K562 (cell line): Measurements from ENCODE around the gene PRKCB. TPM values are rescaled to one million over a fixed set of nuclear protein-coding genes. Genes with fewer than 3 reads are reported as not detected.

Experiments
- ATAC-seq: fragments of 200-7000 bp; cut with Tn5 transposase; 3 replicates; pipeline ENCODE4 v1.9.1; 2020; ENCODE audit warnings: moderate library complexity
- BruUV-seq: library from RNA; stranded (reverse); fragments of 400-500 nt; replicated peaks from 2 replicates; lab custom pipeline; 2021; lab: Mats Ljungman, UMichigan
- CTCF ChIA-PET: fragments of 300-600 bp; formaldehyde crosslinking; extraction: SDS; loops from one replicate; lab custom pipeline; 2021; ENCODE audit warnings: low intra/inter-chr PET ratio; lab: Yijun Ruan, JAX
- POLR2A ChIA-PET: fragments of 300-600, 350-650 bp; sonication (Branson Sonifier 250); formaldehyde crosslinking; extraction: SDS; loops from one replicate; lab custom pipeline; 2021; ENCODE audit warnings: antibody characterized with exemption, inconsistent platforms; lab: Yijun Ruan, JAX
- DNase-seq, 4 experiments: peaks; one replicate each; pipeline versions ENCODE4 v3.0.0 to v3.0.0-alpha.2; 2011 to 2018; ENCODE audit warnings: low spot score in 3 of 4, mixed read lengths in 3 of 4; ENCODE audit errors: extremely low read depth in 1 of 4
- FAIRE-seq: peaks from 2 replicates; lab custom pipeline; 2011; peaks lifted over from hg19 to GRCh38; lab: Jason Lieb, UNC
- H2AFZ ChIP-seq: 2 replicates; pipeline ENCODE4 v1.6.0; 2011; ENCODE audit warnings: low read depth, low read length, control low read depth, inconsistent platforms
- H3K27ac ChIP-seq: fragments of 200-600 bp; 3 replicates; pipeline ENCODE4 v1.8.0; 2011; ENCODE audit warnings: low read depth, mild to moderate bottlenecking, control low read depth, inconsistent platforms, low read length, moderate library complexity, mixed read lengths; ENCODE audit errors: extremely low read depth
- H3K27me3 ChIP-seq, 2 experiments: fragments of 300-600 bp in 1 of 2; 2 replicates in 1 of 2; 3 replicates in 1 of 2; pipeline versions ENCODE4 v1.6.0 to v1.8.0; 2011; ENCODE audit warnings: inconsistent platforms in 2 of 2, low read length in 2 of 2, mild to moderate bottlenecking in 1 of 2, mixed read lengths in 1 of 2, moderate library complexity in 1 of 2; ENCODE audit not compliant: control insufficient read depth in 2 of 2, insufficient read depth in 2 of 2
- H3K36me3 ChIP-seq: fragments of 300-600 bp; 3 replicates; pipeline ENCODE4 v1.8.0; 2011; ENCODE audit warnings: mild to moderate bottlenecking, low read length, inconsistent platforms; ENCODE audit not compliant: control insufficient read depth, insufficient read depth
- H3K4me1 ChIP-seq, 2 experiments: fragments of 200-600 bp in 1 of 2; replicated peaks in 1 of 2; 2 replicates in 1 of 2; 3 replicates in 1 of 2; pipeline versions ENCODE4 v1.5.1 to v1.8.0; 2011; ENCODE audit warnings: inconsistent platforms in 2 of 2, low read length in 2 of 2, mild to moderate bottlenecking in 1 of 2, mixed read lengths in 1 of 2, moderate library complexity in 1 of 2; ENCODE audit not compliant: control insufficient read depth in 2 of 2, insufficient read depth in 2 of 2
- H3K4me2 ChIP-seq: 2 replicates; pipeline ENCODE4 v1.6.1; 2011; ENCODE audit warnings: low read length, control low read depth, inconsistent platforms, mixed read lengths; ENCODE audit not compliant: insufficient read depth
- H3K4me3 ChIP-seq: fragments of 200-600 bp; sonication (generic), shearing (Covaris generic); 2 replicates; pipeline ENCODE4 v1.5.1; 2016; ENCODE audit warnings: control low read depth, inconsistent platforms
- H3K79me2 ChIP-seq: fragments of 200-600 bp; 3 replicates; pipeline ENCODE4 v1.8.0; 2011; ENCODE audit warnings: low read length, inconsistent platforms; ENCODE audit not compliant: control insufficient read depth, insufficient read depth
- H3K9ac ChIP-seq, 2 experiments: 2 replicates each; pipeline versions ENCODE4 v1.6.0 to v1.6.1; 2011; ENCODE audit warnings: low read depth in 2 of 2, low read length in 2 of 2, control low read depth in 1 of 2, inconsistent platforms in 1 of 2, mild to moderate bottlenecking in 1 of 2, mixed read lengths in 1 of 2; ENCODE audit not compliant: insufficient read depth in 1 of 2
- H3K9me1 ChIP-seq: one replicate; pipeline ENCODE4 v1.6.0; 2011; ENCODE audit warnings: inconsistent platforms, mild to moderate bottlenecking, low read length, moderate library complexity; ENCODE audit not compliant: control insufficient read depth, insufficient read depth
- H3K9me3 ChIP-seq: replicated peaks from 2 replicates; pipeline ENCODE4 v1.5.1; 2011; ENCODE audit warnings: low read depth, low read length, inconsistent platforms; ENCODE audit not compliant: control insufficient read depth, insufficient read depth
- H4K20me1 ChIP-seq: replicated peaks from 2 replicates; pipeline ENCODE4 v1.6.1; 2011; ENCODE audit warnings: low read length, inconsistent platforms, mixed read lengths; ENCODE audit not compliant: control insufficient read depth, insufficient read depth
- CCAR2 ChIP-seq: fragments of 200-400 bp; formaldehyde crosslinking; IDR thresholded peaks from 2 replicates; pipeline ENCODE4 v1.6.1; 2017; ENCODE audit warnings: mild to moderate bottlenecking, low read depth, low read length
- SOX6 ChIP-seq: fragments of 450-650 bp; IDR thresholded peaks from 2 replicates; pipeline ENCODE4 v1.6.1; 2014; ENCODE audit warnings: mild to moderate bottlenecking
- SRSF1 ChIP-seq: fragments of 200-400 bp; formaldehyde crosslinking; IDR thresholded peaks from 2 replicates; pipeline ENCODE4 v1.6.1; 2017; ENCODE audit warnings: mild to moderate bottlenecking, low read depth, low read length, moderate library complexity
- TRIM24 ChIP-seq, 2 experiments: fragments of 450-650 bp; IDR thresholded peaks; 2 replicates each; pipeline ENCODE4 v1.6.1; 2016
- TRIM28 ChIP-seq: fragments of 450-650 bp; IDR thresholded peaks from 2 replicates; pipeline ENCODE4 v1.6.1; 2017
- ZNF644 ChIP-seq: fragments of 200-800 bp; sonication (Bioruptor generic); IDR thresholded peaks from 2 replicates; pipeline ENCODE4 v1.6.1; 2016; ENCODE audit warnings: low read depth, missing genetic modification characterization, missing compliant biosample characterization
- ZNF707 ChIP-seq: fragments of 250-450 bp; sonication (Bioruptor Pico); conservative IDR thresholded peaks from 2 replicates; pipeline ENCODE4 v1.8.0; 2022; ENCODE audit warnings: inconsistent platforms, mild to moderate bottlenecking, moderate library complexity
- whole genome bisulfite sequencing: fragments of 100-300 bp; shearing (Covaris generic); methylation state at CpG from one replicate; pipeline ENCODE4 v1.1.6; 2016; ENCODE audit warnings: low coverage, mixed read lengths; ENCODE audit not compliant: insufficient coverage; ENCODE audit errors: missing lambda C conversion rate; 5-methylcytosine and 5-hydroxymethylcytosine counted together
- in situ Hi-C: fragments of 300-500 bp; cut with MboI; formaldehyde crosslinking; loops from 4 replicates; pipeline ENCODE4 v1.15.0; 2018; ENCODE audit warnings: inconsistent platforms, mixed read lengths
- intact Hi-C: fragments of 100-400 bp; cut with micrococcal nuclease; formaldehyde crosslinking; loops from 2 replicates; pipeline ENCODE4 v1.14.2; 2022
- polyA plus RNA-seq, 8 experiments: library from polyadenylated mRNA; depleted of rRNA in 4 of 8; stranded (reverse) in 5 of 8; unstranded in 3 of 8; fragments of >200 nt; fragmentation: Nextera tagmentation in 2 of 8; fragmentation: Illumina TruSeq in 1 of 8; extraction: Ambion mirVana in 2 of 8; extraction: Trizol in 1 of 8; gene quantifications; 2 replicates each; pipeline versions ENCODE4 v1.2.1 to v1.2.3, GENCODE V29; 2011 to 2014; ENCODE audit warnings: inconsistent platforms in 1 of 8, missing spikeins in 1 of 8
- total RNA-seq, 7 experiments: library from RNA; depleted of rRNA in 6 of 7; stranded (reverse); fragments of >200 nt in 6 of 7; fragmentation: Illumina TruSeq in 2 of 7; extraction: Trizol in 2 of 7; gene quantifications; 2 replicates each; pipeline versions ENCODE4 v1.2.1 to v1.2.3, GENCODE V29; 2011 to 2021; ENCODE audit warnings: low replicate concordance in 1 of 7
- TF ChIP-seq, protein P1 (sequence below): fragments of 450-650 bp; IDR thresholded peaks from 2 replicates; pipeline ENCODE4 v1.6.1; 2016; ENCODE audit warnings: borderline replicate concordance
- TF ChIP-seq, protein P2 (sequence below): fragments of 250-450 bp; sonication (Bioruptor Pico); IDR thresholded peaks from 2 replicates; pipeline ENCODE4 v1.4.0; 2020; ENCODE audit warnings: mild to moderate bottlenecking, moderate library complexity, borderline replicate concordance
- TF ChIP-seq, protein P3 (sequence below): sonication (generic); formaldehyde crosslinking; IDR thresholded peaks from 2 replicates; pipeline ENCODE4 v1.9.0; 2022; ENCODE audit warnings: mild to moderate bottlenecking, missing genetic modification reagents

The PRKCB gene
- total and polyA plus RNA-seq, 9 of the 15 experiments (the other 6 are each of a cell fraction or from before 2014, with no cell fraction given): 49.9 to 276 (median 148) TPM

- FAIRE-seq (no peak), ATAC-seq (no peak), DNase-seq (no peak)
- Histone ChIP-seq H3K36me3 (no peaks in the 10 kb centered on the region; the same call in 2 of the 3 replicates), H3K9me3 (peaks cover 16% of the 10 kb centered on the region), H3K4me1 (peaks cover 24 to 51% of the 10 kb centered on the region in 2 experiments), H3K4me3 (no peak overlapping the region), H3K79me2 (no peaks in the 10 kb centered on the region), H3K27me3 (no peaks in the 10 kb centered on the region), H3K27ac (peak overlapping the region; percentile 5; the same call in 2 of the 3 replicates), H3K4me2 (no peak overlapping the region), H3K9ac (no peak overlapping the region), H2AFZ (peak overlapping the region; percentile 27; the same call in 1 of the 2 replicates), H4K20me1 (no peaks in the 10 kb centered on the region), H3K9me1 (no peaks in the 10 kb centered on the region)
- in situ Hi-C loops: no loop called here
- no peak for TF ChIP-seq SRSF1
- TF ChIP-seq CCAR2: no peak
- peak in 1 of 2 experiments; percentile 37; a peak in 1 of 4 replicates for TF ChIP-seq TRIM24 (IDR thresholded peaks at IDR 0.05)
- peak; percentile 72 for TF ChIP-seq TRIM28
- POLR2A ChIA-PET: interaction anchor here (0.8 kb wide), 1 partner anchor 38 kb away, joined by 3 read pairs; no protein-coding TSS in a partner anchor
- WGBS: 41% methylated on average over 4 of the region's 4 CpGs
- BruUV-seq: no TSS peak
- intact Hi-C loops: no loop called here
- CTCF ChIA-PET: no interaction called here
Measured at GRCh38 chr16:23824909-23825308, 10.9 kb upstream of the PRKCB start.

GRCh38 chr16:23826528-23827045 lies 9.2 kb upstream of the PRKCB start:
- ChIA-PET CTCF (no interaction called here), POLR2A (interaction anchor here (1.1 to 1.7 kb wide), 2 partner anchors 14 to 17 kb away, joined by 3 to 5 read pairs; no protein-coding TSS in a partner anchor)
- Histone ChIP-seq H4K20me1 (no peaks in the 10 kb centered on the region), H3K4me1 (peaks cover 18 to 40% of the 10 kb centered on the region in 2 experiments), H3K4me3 (no peak overlapping the region), H3K36me3 (no peaks in the 10 kb centered on the region; the same call in 2 of the 3 replicates), H3K27me3 (no peaks in the 10 kb centered on the region), H3K27ac (peak overlapping the region; percentile 90), H3K9ac (peak overlapping the region in 1 of 2 experiments; percentile 55; a peak in 2 of 4 replicates), H3K4me2 (peak overlapping the region; percentile 35; the same call in 1 of the 2 replicates), H2AFZ (peak overlapping the region; percentile 90), H3K9me1 (no peaks in the 10 kb centered on the region), H3K79me2 (no peaks in the 10 kb centered on the region), H3K9me3 (peaks cover 16% of the 10 kb centered on the region)
- no TSS peak for BruUV-seq
- in situ Hi-C loops: no loop called here
- FAIRE-seq: peak; percentile 88
- intact Hi-C loops: no loop called here
- ATAC-seq: peak; percentile 67
- peak in 2 of 4 experiments; percentile 68 to 82 for DNase-seq
- whole genome bisulfite sequencing: 15% methylated on average over 6 of the region's 6 CpGs
- TF ChIP-seq, protein P1, sequence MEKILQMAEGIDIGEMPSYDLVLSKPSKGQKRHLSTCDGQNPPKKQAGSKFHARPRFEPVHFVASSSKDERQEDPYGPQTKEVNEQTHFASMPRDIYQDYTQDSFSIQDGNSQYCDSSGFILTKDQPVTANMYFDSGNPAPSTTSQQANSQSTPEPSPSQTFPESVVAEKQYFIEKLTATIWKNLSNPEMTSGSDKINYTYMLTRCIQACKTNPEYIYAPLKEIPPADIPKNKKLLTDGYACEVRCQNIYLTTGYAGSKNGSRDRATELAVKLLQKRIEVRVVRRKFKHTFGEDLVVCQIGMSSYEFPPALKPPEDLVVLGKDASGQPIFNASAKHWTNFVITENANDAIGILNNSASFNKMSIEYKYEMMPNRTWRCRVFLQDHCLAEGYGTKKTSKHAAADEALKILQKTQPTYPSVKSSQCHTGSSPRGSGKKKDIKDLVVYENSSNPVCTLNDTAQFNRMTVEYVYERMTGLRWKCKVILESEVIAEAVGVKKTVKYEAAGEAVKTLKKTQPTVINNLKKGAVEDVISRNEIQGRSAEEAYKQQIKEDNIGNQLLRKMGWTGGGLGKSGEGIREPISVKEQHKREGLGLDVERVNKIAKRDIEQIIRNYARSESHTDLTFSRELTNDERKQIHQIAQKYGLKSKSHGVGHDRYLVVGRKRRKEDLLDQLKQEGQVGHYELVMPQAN: no peak
- TF ChIP-seq ZNF707: peak; percentile 82
- TF ChIP-seq ZNF644 (tag): peak; percentile 65; the same call in 1 of the 2 replicates
- TF ChIP-seq, protein P2, sequence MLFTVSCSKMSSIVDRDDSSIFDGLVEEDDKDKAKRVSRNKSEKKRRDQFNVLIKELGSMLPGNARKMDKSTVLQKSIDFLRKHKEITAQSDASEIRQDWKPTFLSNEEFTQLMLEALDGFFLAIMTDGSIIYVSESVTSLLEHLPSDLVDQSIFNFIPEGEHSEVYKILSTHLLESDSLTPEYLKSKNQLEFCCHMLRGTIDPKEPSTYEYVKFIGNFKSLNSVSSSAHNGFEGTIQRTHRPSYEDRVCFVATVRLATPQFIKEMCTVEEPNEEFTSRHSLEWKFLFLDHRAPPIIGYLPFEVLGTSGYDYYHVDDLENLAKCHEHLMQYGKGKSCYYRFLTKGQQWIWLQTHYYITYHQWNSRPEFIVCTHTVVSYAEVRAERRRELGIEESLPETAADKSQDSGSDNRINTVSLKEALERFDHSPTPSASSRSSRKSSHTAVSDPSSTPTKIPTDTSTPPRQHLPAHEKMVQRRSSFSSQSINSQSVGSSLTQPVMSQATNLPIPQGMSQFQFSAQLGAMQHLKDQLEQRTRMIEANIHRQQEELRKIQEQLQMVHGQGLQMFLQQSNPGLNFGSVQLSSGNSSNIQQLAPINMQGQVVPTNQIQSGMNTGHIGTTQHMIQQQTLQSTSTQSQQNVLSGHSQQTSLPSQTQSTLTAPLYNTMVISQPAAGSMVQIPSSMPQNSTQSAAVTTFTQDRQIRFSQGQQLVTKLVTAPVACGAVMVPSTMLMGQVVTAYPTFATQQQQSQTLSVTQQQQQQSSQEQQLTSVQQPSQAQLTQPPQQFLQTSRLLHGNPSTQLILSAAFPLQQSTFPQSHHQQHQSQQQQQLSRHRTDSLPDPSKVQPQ (CRISPR knock-in tag): no peak
- TF ChIP-seq, protein P3, sequence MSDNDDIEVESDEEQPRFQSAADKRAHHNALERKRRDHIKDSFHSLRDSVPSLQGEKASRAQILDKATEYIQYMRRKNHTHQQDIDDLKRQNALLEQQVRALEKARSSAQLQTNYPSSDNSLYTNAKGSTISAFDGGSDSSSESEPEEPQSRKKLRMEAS (CRISPR knock-in tag): peak; percentile 40; the same call in 1 of the 2 replicates
- TF ChIP-seq SOX6: 0 out of 2 replicates have a peak, but pooled peaks have one; percentile 44
